ENCODE data around the gene SLC25A14.
"Not testable (repeated sequence)": the region's sequence is repeated elsewhere in the genome, so short reads cannot be mapped to it uniquely, and the experiment has no call there.

The SLC25A14 gene

GRCh38 chrX:130339408-130340222 lies at the start of gene SLC25A14:
TSS of gene SLC25A14 (plus strand) at chrX:130339919. CDS start at chrX:130340279, 360 bp downstream.
- peak; percentile 75 for DNase-seq

GRCh38 chrX:130295519-130296296 lies 44.0 kb upstream of the SLC25A14 start:
- no peak for DNase-seq

- DNase-seq: no peak
These were observed 43.4 kb upstream of the SLC25A14 start for GRCh38 chrX:130296297-130296678.

GRCh38 chrX:130296743-130297142 lies 43.0 kb upstream of the SLC25A14 start:
- DNase-seq: peak; percentile 2

GRCh38 chrX:130299279-130300009 lies 40.3 kb upstream of the SLC25A14 start:
- DNase-seq: no peak

GRCh38 chrX:130300010-130300282 lies 39.8 kb upstream of the SLC25A14 start:
- DNase-seq: no peak

GRCh38 chrX:130301405-130301804 lies 38.3 kb upstream of the SLC25A14 start:
- no peak for DNase-seq

- no peak for DNase-seq
These were observed 37.7 kb upstream of the SLC25A14 start for GRCh38 chrX:130301977-130302376.

- no peak for DNase-seq
These were observed 34.9 kb upstream of the SLC25A14 start for GRCh38 chrX:130304587-130305368.

- not testable (repeated sequence) for DNase-seq
These were observed 19.8 kb upstream of the SLC25A14 start for GRCh38 chrX:130319886-130320285.

- DNase-seq: no peak
These were observed 18.2 kb upstream of the SLC25A14 start for GRCh38 chrX:130321550-130321949.

GRCh38 chrX:130330146-130330545 lies 9.6 kb upstream of the SLC25A14 start:
- DNase-seq: no peak

GRCh38 chrX:130330706-130331105 lies 9.0 kb upstream of the SLC25A14 start:
- peak; percentile 50 for DNase-seq

- no peak for DNase-seq
These were observed 3.2 kb upstream of the SLC25A14 start for GRCh38 chrX:130336531-130336930.

GRCh38 chrX:130338869-130339268 lies 850 bp upstream of the SLC25A14 start:
- not testable (repeated sequence) for DNase-seq

- DNase-seq: no peak
These were observed 552 bp downstream of the SLC25A14 start for GRCh38 chrX:130340271-130340670.

GRCh38 chrX:130343411-130343810 lies 3.7 kb downstream of the SLC25A14 start:
- DNase-seq: no peak

GRCh38 chrX:130347321-130347720 lies 7.6 kb downstream of the SLC25A14 start:
- DNase-seq: peak; percentile 46

- no peak for DNase-seq
These were observed 11.8 kb downstream of the SLC25A14 start for GRCh38 chrX:130351567-130351966.

GRCh38 chrX:130352050-130352449 lies 12.3 kb downstream of the SLC25A14 start:
- not testable (repeated sequence) for DNase-seq

GRCh38 chrX:130376077-130376476 lies 36.4 kb downstream of the SLC25A14 start:
- no peak for DNase-seq

GRCh38 chrX:130378024-130378669 lies 38.4 kb downstream of the SLC25A14 start:
- no peak for DNase-seq

Measured in EL (cell line).